Neural progenitor cell (in vitro differentiated cells): ENCODE measurements around the gene TEX12. TPM values are rescaled to one million over a fixed set of nuclear protein-coding genes. Genes with fewer than 3 reads are reported as not detected.

Source experiments
- DNase-seq: peaks from one replicate; pipeline ENCODE4 v3.0.0-alpha.2; 2016; ENCODE audit warnings: low spot score
- H2AFZ ChIP-seq: fragments of 200-600 bp; sonication (generic); replicated peaks from 2 replicates; pipeline ENCODE4 v1.6.1; 2016; ENCODE audit warnings: antibody characterized with exemption
- H3F3A ChIP-seq: fragments of 200-600 bp; sonication (generic); 2 replicates; pipeline ENCODE4 v1.6.1; 2016; ENCODE audit warnings: antibody characterized with exemption, low read depth
- H3K27ac ChIP-seq: fragments of 200-600 bp; sonication (generic); 2 replicates; pipeline ENCODE4 v1.5.1; 2016; ENCODE audit warnings: mild to moderate bottlenecking
- H3K27me3 ChIP-seq: fragments of 200-600 bp; sonication (generic); 2 replicates; pipeline ENCODE4 v1.6.1; 2016; ENCODE audit warnings: mild to moderate bottlenecking, moderate library complexity
- H3K36me3 ChIP-seq: fragments of 200-600 bp; sonication (generic); 2 replicates; pipeline ENCODE4 v1.5.1; 2016
- H3K4me1 ChIP-seq: fragments of 200-600 bp; sonication (generic); 2 replicates; pipeline ENCODE4 v1.6.1; 2016; ENCODE audit warnings: mixed run types
- H3K4me2 ChIP-seq: fragments of 200-600 bp; sonication (generic); 2 replicates; pipeline ENCODE4 v1.6.1; 2016
- H3K4me3 ChIP-seq: fragments of 200-600 bp; sonication (generic); 2 replicates; pipeline ENCODE4 v1.5.1; 2016
- H3K79me2 ChIP-seq: fragments of 200-600 bp; sonication (generic); 2 replicates; pipeline ENCODE4 v1.6.1; 2016; ENCODE audit warnings: low read depth
- H3K9ac ChIP-seq: fragments of 200-600 bp; sonication (generic); 2 replicates; pipeline ENCODE4 v1.6.1; 2016
- H3K9me3 ChIP-seq: fragments of 200-600 bp; sonication (generic); 2 replicates; pipeline ENCODE4 v1.5.1; 2016; ENCODE audit warnings: low read depth
- H4K20me1 ChIP-seq: fragments of 200-600 bp; sonication (generic); 2 replicates; pipeline ENCODE4 v1.6.1; 2016; ENCODE audit warnings: low read depth
- H3K27ac Mint-ChIP-seq: 3 replicates; pipeline ENCODE4 v1.8.0; 2021; ENCODE audit warnings: mixed read lengths
- H3K27me3 Mint-ChIP-seq: 2 replicates; pipeline ENCODE4 v1.8.0; 2022; ENCODE audit warnings: low read depth, mild to moderate bottlenecking, inconsistent platforms, moderate library complexity, mixed read lengths; ENCODE audit not compliant: insufficient read depth
- H3K36me3 Mint-ChIP-seq: 3 replicates; pipeline ENCODE4 v1.8.0; 2021; ENCODE audit warnings: mixed read lengths
- H3K4me1 Mint-ChIP-seq: 3 replicates; pipeline ENCODE4 v1.8.0; 2021; ENCODE audit warnings: mixed read lengths
- H3K4me3 Mint-ChIP-seq: 3 replicates; pipeline ENCODE4 v1.8.0; 2021; ENCODE audit warnings: mild to moderate bottlenecking, moderate library complexity, mixed read lengths
- H3K9me3 Mint-ChIP-seq: 3 replicates; pipeline ENCODE4 v1.8.0; 2020; ENCODE audit warnings: mixed read lengths
- EZH2 ChIP-seq: fragments of 200-600 bp; sonication (generic); IDR thresholded peaks from 2 replicates; pipeline ENCODE4 v1.6.1; 2017; ENCODE audit warnings: antibody characterized with exemption, mild to moderate bottlenecking, moderate library complexity
- EZH2phosphoT487 ChIP-seq: fragments of 200-600 bp; sonication (generic); IDR thresholded peaks from 2 replicates; pipeline ENCODE4 v1.6.1; 2017; ENCODE audit warnings: antibody characterized with exemption
- total RNA-seq: library from RNA; depleted of rRNA; stranded (reverse); fragments of >200 nt; gene quantifications from 2 replicates; pipeline ENCODE4 v1.2.3, GENCODE V29; 2015; ENCODE audit warnings: low replicate concordance
- TF ChIP-seq, protein P1 (sequence below): fragments of 200-600 bp; sonication (generic); IDR thresholded peaks from 2 replicates; pipeline ENCODE4 v1.5.1; 2017; ENCODE audit warnings: antibody characterized with exemption, mild to moderate bottlenecking

TEX12 gene
- total RNA-seq, 1 donor from 2014 or later, result 0.51 TPM

DNA sequence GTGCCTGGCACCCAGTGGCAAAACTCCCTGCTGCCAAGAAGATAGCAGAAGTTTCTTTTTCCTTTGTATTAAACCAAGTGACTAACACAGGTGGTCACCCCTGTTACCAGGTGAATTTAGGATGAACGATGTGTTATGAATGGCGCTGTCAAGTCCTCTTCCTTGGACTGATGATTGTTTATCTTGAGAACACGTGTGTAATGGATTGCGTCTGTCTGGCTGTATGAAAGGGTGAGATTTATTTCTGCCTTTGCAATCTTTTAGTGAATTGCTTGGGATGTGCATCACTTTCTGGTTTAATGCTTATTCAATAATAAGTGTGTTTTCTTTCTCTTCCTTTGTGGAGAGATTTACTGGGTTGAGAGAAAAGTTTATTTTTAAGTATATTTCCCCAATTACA is 44.0 kb upstream of the TEX12 start:
- Histone ChIP-seq H3K9ac (no peak overlapping the region), H3K79me2 (no peaks in the 10 kb centered on the region), H4K20me1 (no peaks in the 10 kb centered on the region), H3K27me3 (no peaks in the 10 kb centered on the region), H3F3A (no peaks in the 10 kb centered on the region), H3K4me3 (no peak overlapping the region), H3K27ac (no peak overlapping the region), H3K4me1 (no peaks in the 10 kb centered on the region), H3K9me3 (no peaks in the 10 kb centered on the region), H3K36me3 (no peaks in the 10 kb centered on the region), H2AFZ (no peak overlapping the region), H3K4me2 (no peak overlapping the region)
- TF ChIP-seq EZH2phosphoT487 (no peak), EZH2 (no peak)
- TF ChIP-seq, protein P1, sequence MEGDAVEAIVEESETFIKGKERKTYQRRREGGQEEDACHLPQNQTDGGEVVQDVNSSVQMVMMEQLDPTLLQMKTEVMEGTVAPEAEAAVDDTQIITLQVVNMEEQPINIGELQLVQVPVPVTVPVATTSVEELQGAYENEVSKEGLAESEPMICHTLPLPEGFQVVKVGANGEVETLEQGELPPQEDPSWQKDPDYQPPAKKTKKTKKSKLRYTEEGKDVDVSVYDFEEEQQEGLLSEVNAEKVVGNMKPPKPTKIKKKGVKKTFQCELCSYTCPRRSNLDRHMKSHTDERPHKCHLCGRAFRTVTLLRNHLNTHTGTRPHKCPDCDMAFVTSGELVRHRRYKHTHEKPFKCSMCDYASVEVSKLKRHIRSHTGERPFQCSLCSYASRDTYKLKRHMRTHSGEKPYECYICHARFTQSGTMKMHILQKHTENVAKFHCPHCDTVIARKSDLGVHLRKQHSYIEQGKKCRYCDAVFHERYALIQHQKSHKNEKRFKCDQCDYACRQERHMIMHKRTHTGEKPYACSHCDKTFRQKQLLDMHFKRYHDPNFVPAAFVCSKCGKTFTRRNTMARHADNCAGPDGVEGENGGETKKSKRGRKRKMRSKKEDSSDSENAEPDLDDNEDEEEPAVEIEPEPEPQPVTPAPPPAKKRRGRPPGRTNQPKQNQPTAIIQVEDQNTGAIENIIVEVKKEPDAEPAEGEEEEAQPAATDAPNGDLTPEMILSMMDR, result no peak
- Mint-ChIP-seq H3K36me3 (no peaks in the 10 kb centered on the region), H3K27me3 (no peaks in the 10 kb centered on the region), H3K27ac (no peak overlapping the region), H3K4me3 (no peak overlapping the region), H3K9me3 (no peaks in the 10 kb centered on the region), H3K4me1 (no peaks in the 10 kb centered on the region)
- no peak for DNase-seq

DNA sequence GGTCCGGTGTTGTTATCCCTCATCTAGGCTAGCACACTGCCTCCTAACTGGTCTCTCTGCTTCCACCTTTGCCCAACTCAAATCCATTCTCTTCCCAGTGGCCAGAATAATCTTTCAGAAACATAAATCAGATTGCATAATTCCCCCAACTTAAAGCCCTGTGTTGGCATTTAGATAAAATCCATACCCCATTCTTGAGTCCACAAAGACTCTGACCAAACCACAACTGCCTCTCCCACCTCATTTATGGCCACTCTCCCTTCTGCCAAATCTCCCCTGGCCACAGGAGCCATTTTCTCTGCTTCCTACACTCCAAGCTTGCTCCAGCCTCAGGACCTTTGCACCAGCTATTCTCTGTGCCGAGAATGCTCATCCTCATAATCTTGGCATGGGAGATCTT is 40.1 kb upstream of the TEX12 start:
- H3K27me3 Mint-ChIP-seq, result no peaks in the 10 kb centered on the region
- Histone ChIP-seq H3K79me2 (no peaks in the 10 kb centered on the region), H2AFZ (no peak overlapping the region), H3K9me3 (no peaks in the 10 kb centered on the region), H3K9ac (no peak overlapping the region), H3K27me3 (no peaks in the 10 kb centered on the region), H3F3A (no peaks in the 10 kb centered on the region), H3K4me2 (no peak overlapping the region), H3K36me3 (no peaks in the 10 kb centered on the region), H4K20me1 (no peaks in the 10 kb centered on the region), H3K4me3 (no peak overlapping the region), H3K4me1 (no peaks in the 10 kb centered on the region), H3K27ac (no peak overlapping the region)
- H3K36me3 Mint-ChIP-seq, result no peaks in the 10 kb centered on the region
- no peaks in the 10 kb centered on the region for H3K4me1 Mint-ChIP-seq
- no peak overlapping the region for H3K27ac Mint-ChIP-seq
- TF ChIP-seq, protein P1, result no peak
- no peak for TF ChIP-seq EZH2phosphoT487
- TF ChIP-seq EZH2, result no peak
- no peaks in the 10 kb centered on the region for H3K9me3 Mint-ChIP-seq
- no peak overlapping the region for H3K4me3 Mint-ChIP-seq
- DNase-seq, result no peak

DNA sequence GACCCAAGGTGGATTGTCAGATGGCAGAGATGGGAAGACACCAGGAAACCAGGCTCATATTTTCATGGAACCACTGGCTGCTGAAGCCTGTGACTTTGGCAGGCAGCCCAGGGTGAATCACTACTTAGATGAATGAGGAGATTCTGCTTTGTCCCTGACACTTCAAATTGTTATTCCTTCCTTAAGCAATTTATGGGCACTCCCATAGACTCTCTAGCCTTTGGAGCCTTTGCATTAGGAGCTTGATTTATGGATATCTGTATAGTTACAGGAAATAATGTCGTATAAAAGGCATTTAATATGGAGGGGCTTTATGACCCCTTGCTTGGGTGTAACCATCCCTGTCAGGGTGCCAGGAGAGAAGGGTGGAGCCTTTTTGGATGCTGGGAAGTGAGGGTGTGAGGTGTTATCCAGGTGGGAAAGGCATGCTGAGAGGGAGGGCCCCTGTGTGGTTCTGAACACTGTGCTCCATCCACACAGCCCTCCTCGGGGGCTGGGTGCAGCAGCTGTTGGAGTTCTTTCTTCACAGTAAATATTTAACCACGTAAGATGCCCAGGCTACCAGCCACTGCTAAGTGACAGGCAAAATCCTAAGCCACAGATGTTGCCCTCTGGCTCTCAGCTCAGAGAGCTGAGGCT is 38.6 kb upstream of the TEX12 start:
- H3K36me3 Mint-ChIP-seq, result no peaks in the 10 kb centered on the region
- Histone ChIP-seq H3K27me3 (no peaks in the 10 kb centered on the region), H3K36me3 (no peaks in the 10 kb centered on the region), H3F3A (no peaks in the 10 kb centered on the region), H4K20me1 (no peaks in the 10 kb centered on the region), H3K27ac (no peak overlapping the region), H3K4me2 (no peak overlapping the region), H3K79me2 (no peaks in the 10 kb centered on the region), H2AFZ (no peak overlapping the region), H3K9me3 (no peaks in the 10 kb centered on the region), H3K4me1 (no peaks in the 10 kb centered on the region), H3K4me3 (no peak overlapping the region), H3K9ac (no peak overlapping the region)
- H3K27me3 Mint-ChIP-seq, result no peaks in the 10 kb centered on the region
- H3K4me1 Mint-ChIP-seq, result no peaks in the 10 kb centered on the region
- H3K27ac Mint-ChIP-seq, result no peak overlapping the region
- H3K9me3 Mint-ChIP-seq, result no peaks in the 10 kb centered on the region
- no peak for DNase-seq
- TF ChIP-seq, protein P1, result no peak
- no peak for TF ChIP-seq EZH2phosphoT487
- no peak for TF ChIP-seq EZH2
- no peak overlapping the region for H3K4me3 Mint-ChIP-seq
